Uterus (tissue), 2 donors: ENCODE results near the gene SCN8A.

Source experiments
- POLR2A ChIP-seq, 2 donors: fragments of 450-650 bp; IDR thresholded peaks; one replicate each; pipeline ENCODE4 v1.6.1; 2016; ENCODE audit warnings: antibody characterized with exemption in 2 of 2, mild to moderate bottlenecking in 1 of 2, moderate library complexity in 1 of 2
- TF ChIP-seq, protein P1 (sequence below), 4 experiments: fragments of 200-600 bp in 2 of 4; fragments of 450-650 bp in 2 of 4; sonication (generic) in 2 of 4; IDR thresholded peaks; one replicate each; pipeline ENCODE4 v1.5.1; 2016 to 2019; ENCODE audit warnings: antibody characterized with exemption in 4 of 4, mild to moderate bottlenecking in 2 of 4, moderate library complexity in 1 of 4

DNA sequence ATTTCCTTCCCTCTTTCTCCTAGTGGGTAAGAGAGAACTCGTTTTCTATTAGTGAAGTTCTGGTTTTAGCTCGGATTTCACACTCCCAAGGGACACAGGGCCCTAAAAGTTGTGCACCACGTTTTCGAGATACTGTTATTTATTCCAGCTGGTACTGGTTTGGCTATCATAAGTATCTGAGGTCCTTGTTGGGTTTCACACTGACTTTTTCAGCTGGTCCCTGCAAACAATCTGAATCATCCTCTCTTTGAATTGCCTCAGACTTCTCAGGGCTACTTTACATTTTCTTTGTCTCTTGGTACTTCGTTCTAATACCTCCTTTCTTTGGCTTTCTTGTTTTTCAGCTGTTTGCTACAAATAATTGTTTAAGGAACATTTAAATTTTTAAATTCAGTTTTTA lies 75.7 kb downstream of the SCN8A start:
- no peak for TF ChIP-seq POLR2A (IDR thresholded peaks at IDR 0.05)
- TF ChIP-seq, protein P1, sequence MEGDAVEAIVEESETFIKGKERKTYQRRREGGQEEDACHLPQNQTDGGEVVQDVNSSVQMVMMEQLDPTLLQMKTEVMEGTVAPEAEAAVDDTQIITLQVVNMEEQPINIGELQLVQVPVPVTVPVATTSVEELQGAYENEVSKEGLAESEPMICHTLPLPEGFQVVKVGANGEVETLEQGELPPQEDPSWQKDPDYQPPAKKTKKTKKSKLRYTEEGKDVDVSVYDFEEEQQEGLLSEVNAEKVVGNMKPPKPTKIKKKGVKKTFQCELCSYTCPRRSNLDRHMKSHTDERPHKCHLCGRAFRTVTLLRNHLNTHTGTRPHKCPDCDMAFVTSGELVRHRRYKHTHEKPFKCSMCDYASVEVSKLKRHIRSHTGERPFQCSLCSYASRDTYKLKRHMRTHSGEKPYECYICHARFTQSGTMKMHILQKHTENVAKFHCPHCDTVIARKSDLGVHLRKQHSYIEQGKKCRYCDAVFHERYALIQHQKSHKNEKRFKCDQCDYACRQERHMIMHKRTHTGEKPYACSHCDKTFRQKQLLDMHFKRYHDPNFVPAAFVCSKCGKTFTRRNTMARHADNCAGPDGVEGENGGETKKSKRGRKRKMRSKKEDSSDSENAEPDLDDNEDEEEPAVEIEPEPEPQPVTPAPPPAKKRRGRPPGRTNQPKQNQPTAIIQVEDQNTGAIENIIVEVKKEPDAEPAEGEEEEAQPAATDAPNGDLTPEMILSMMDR (IDR thresholded peaks at IDR 0.05), result no peak
